ENCODE data around the gene SFTPA2. TPM values are rescaled to one million over a fixed set of nuclear protein-coding genes. Genes with fewer than 3 reads are reported as not detected.
"Not testable (repeated sequence)": the region's sequence is repeated elsewhere in the genome, so short reads cannot be mapped to it uniquely, and the experiment has no call there.

SFTPA2 gene
- not detected in 2 replicates for total RNA-seq

DNA sequence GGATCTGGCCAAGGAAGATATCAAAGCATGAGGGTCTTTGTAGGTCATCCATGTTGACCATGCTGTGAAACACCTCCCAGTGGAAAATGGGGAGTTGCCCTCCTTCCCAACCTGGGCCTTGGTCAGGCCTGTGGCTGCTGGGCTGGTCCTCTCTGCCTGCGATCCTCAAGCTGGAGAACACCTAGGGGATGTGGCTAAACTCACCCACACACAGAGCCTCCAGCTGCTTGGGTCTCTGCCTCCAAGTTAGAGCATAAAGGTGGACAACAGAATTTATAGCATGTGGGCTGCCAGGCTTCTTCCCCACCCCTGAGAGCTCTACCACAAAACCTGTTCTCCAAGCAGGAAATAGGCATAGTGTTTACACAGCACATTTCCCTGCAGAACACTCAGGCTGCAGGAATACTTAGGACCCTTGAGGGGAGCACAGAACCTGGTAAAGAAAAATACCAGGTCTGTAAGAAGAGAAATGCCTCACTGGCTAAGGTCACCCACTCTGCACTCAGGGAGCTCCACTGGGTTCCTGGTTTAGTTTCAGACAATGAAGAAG lies at the start of gene SFTPA2:
Gene SFTPA2, minus strand, starts transcription at position 248 of the 550 bp plus-strand sequence. CDS start 924 bp downstream, outside the sequence.
- intact Hi-C loops (cut with micrococcal nuclease), result loop anchor here (10.0 kb wide), 1 partner anchor 485 kb away; no protein-coding TSS in a partner anchor

DNA sequence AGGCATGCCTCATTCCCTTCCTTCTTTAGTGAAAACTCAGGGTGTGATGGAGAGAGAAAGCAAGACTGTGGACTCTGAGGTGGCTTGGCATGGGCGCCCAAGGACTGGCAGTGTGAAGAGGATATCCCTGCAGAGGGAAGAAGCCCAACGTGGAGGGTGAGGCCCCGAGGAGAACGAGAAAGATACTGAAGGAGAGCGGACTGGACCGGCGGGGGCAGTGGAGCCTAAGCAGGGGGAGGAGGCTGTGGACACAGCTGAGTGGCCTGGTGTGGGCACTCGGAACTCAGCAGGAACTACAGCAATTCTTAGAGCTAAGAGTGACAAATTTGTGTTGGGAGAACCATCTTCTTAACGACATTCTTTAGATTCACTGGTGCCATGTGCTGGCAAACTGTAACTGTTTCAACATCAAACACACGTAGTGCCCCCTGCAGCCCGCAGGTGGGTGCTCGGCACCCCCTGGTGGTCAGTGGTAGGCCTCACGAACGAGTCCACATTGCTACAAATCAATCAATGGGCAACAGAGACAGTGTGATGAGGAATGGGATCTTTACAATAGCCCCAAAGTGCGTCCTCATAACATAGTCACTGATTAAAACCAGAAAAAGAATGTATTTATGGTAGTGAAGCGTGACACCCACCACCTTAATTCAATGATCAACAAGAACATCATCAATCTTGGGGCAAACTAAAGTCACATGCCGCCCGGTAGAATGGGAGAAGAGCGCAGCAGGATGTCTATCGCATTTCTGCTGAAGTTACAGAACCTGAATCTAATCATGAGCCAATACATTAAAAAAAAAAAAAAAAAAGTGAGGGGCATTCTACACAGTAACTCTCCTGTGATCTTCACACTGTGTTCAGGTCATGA lies 48.5 kb upstream of the SFTPA2 start:
- intact Hi-C loops (cut with micrococcal nuclease), result loop anchor here (1.0 kb wide), 3 partner anchors 45 to 321 kb away; no protein-coding TSS in a partner anchor

DNA sequence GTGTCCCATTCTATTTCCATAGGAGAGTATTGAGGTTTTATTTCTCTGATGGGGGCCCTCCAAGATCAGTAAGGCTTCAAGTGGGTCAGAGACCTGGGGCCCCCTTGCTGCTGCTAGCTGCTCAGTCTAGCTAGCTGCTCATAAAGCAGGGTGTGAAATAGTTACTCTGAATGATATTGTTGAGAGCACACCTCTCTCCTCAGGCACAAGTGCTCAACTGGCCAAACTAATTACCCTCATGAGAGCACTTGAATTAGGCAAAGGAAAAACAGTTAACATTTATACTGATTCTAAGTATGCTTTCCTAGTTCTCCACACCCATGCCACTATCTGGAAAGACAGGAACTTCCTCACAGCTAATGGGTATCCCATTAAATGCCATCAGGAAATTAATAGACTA lies 45.1 kb upstream of the SFTPA2 start:
- intact Hi-C loops (cut with micrococcal nuclease), result no loop called here

DNA sequence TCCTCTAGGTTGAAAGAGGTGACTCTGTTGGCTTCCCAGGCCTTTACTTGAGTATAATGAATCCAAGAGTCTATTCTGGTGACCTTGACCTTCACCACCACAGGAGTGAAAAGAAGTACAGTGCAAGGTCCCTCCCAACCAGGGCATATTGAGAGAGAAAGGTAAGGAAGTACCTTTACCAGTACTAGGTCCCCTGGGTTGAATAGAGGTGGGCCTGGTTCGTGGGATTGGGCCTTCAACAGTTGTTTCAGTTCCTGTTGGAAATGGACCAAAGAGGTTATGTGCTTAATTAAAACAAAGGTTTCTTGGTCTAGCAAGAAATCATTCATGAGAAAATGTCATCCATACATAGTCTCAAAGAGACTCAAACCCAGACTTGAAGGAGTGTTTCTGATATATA lies 44.1 kb upstream of the SFTPA2 start:
- intact Hi-C loops (cut with micrococcal nuclease), result no loop called here

DNA sequence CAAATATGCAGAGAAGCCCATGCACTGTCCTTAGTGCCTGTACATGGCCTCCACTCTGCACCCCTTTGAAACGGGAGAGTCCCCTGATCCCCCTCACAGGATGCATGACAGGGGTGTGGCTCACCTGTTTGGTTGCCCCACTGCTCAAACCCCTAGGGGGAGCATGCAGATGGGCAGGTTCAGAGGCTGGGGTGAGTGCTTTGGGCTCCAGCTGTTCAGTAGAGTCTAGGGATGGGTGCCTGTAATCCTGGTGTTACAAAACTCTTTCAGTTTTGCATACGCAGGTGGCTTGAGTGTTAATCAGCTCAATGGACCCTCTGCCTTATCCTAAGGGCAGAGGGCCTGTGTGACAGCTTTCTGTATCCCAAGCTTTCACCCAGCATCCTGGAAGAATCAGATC lies 42.7 kb upstream of the SFTPA2 start:
- intact Hi-C loops (cut with micrococcal nuclease), result no loop called here

DNA sequence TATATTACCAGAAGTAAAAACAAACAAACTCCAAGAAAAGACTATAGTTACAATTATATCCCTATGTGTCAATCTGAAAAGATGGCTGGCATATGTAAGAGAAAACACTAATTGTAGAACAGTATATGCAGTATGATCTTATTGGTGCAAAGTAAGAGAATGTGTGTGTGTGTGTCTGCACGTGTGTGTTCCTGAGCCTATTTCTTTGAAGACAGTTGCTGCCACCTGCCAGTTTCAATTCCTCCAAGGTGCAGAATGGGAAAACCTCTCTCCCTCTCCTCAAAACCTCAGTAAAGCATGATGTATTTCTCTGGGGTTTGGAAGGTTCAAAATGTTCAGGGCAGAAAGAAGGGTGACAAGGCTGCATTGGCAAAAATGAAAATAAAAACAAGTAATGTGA lies 41.7 kb upstream of the SFTPA2 start:
- intact Hi-C loops (cut with micrococcal nuclease), result no loop called here

DNA sequence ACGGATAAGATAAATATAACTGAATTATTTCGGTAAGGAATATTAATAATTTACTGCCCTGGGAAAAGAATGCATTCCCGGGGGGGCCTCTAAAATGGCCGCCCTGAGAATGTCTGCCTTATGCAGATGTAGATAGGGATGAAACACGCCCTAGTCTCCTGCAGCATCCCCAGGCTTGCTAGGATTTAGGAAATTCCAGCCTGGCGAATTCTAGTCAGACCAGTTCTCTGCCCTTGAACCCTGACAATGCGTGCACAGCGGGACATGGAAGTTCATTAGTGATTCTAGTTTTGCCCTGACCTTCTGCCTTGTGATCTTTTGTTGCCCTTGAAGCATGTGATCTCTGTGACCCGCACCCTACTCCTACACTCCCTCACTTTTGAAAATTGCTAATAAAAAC lies 39.4 kb upstream of the SFTPA2 start:
- intact Hi-C loops (cut with micrococcal nuclease), result not testable (repeated sequence)

DNA sequence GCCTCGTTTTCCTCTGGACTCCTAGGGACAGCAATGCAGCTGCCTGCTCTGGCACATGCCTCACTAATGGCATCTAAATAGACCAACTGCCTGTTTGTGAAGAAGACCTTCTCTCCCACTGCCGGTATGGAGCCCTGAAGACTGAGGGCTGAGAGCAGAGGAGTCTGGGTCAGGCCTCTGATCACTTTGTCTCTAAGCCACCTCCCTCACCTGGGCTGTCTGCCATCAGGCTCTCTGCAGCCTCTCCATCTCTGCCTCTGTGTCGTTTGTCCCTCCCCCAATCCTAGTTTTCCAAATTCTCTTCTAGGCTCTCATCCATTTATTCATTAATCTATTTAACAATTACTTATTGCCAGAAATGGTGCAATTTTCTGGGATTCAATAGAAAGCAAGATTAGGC lies 35.3 kb upstream of the SFTPA2 start:
- intact Hi-C loops (cut with micrococcal nuclease), result no loop called here

DNA sequence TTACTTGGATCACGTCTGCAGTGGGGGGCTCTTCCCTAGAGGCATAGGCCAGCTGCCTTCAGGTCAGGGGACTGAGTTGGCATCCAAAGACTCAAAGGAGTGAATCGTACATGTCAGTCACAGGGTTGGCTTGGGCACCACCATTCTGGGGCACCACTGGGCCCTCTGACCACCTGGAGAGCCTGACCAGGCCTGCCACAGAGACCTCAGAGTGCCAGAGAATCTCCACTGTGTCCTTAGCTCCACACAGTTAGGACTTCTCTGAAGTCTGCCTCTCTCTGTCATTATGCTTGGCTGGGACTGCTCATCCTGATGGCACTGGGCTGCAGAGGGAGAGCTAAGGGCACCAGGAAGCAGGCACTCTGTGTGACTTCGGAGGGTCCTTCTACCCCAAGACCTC lies 34.4 kb upstream of the SFTPA2 start:
- intact Hi-C loops (cut with micrococcal nuclease), result not testable (repeated sequence)

DNA sequence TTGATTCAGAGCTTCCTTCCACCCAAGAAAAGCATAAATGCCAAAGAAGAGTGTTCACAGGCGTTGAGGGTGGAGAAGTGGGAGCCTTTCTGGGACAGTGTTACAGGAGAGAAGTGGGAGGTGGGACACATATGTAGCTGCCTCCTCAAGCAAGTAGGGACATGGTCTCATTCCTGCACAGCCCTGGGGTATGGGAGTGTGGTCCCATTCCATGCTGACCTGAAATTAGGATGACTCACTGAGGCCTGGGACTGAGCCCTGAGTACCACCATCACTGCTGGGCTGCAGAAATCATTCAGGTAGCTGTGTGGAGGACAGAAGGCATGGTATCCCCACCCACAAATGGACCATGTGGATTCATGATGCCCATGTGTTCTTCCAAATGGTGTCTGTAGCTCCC lies 33.2 kb upstream of the SFTPA2 start:
- intact Hi-C loops (cut with micrococcal nuclease), result no loop called here

DNA sequence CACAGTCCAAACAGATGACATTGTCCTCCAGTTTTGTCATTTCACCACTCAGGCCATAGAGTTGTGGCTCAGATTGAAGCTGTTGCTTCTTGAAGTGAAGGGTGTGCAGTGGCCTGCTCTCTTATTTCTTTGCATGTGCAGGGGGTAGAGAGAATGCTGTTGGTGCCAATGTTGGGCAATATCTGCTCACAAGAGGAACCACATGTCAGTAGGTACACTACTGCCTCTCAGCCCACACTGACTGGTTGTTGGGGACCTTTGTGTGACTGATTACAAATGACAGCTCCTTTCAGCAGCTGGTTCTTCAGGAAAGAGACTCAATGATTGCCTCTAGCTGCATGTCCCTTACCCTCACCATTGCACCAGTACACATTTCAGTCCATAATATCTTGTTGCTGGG lies 28.6 kb upstream of the SFTPA2 start:
- intact Hi-C loops (cut with micrococcal nuclease), result no loop called here

DNA sequence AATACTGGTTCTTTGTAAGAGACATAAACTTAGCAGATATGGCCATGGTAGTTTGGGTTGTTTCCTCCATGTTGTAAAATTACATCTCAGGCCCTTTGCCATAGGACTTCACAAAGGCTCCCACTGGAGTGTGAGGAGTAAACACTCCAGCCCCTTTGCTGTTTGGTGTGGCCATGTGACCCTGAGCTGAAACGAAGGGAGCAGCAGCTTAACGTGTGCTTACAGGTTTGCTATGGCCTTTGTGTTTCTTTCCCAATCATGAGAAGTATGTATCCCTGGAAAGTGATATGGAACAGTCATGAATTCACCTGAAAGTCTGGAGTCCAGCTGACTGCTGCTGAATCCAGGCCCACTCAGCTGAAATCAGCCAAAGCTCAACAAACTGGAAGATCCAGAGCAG lies 26.7 kb upstream of the SFTPA2 start:
- intact Hi-C loops (cut with micrococcal nuclease), result no loop called here

DNA sequence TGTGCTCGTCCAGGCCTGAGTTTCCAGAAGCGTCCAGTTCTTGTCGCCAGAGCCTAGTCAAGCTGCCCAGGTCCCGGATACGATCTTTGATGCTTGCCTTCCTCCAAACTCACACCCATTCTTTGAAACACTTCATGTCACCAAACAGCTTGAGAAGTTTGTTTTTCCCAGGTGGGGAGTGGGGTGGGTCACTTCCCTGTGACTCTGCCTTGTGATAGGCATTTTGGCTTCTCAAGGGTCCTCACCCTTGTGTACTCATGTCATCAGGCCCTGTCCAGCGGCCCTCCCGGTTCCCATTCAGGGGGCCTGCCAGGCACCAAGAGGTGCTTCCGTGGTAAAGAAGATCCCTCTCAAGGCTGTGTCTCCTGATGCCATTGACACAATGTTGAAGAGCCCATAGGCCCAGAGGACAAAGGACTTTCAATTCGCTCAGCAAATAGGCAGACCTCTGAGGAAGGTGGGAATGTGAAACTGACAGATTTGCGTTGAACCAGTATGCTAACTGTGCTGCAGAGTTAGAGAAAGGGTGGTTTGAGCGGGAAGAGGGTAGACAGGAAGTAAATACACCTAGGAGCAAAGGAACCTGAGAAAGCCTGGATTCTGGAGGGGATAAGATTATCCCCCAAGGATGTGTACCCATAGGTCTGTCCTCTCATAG lies 25.8 kb upstream of the SFTPA2 start:
- intact Hi-C loops (cut with micrococcal nuclease), result no loop called here

DNA sequence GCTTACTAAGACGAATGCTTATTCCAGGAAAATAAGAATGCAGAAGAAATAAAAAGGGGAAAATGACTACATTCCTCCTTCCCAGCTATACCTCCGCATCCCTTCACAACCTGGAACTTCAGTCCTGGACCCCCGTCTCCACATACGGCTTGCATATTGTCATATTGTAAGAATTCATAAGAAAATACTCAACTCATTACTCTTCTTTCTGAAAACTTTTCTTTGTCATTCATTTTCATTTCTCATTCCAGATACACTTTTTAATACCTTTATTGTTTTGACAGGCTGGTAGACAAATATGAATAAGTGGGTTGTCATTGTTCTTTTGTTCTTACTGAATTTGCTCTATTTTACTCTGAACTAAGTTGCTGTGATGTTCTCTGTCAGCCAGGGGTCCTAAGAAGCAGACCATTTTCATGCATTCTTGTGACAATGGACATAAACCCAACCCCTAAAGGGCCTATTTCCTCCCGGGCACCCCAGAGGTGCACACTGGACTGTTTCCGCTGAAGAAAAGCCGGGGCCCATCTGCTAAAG lies 23.3 kb upstream of the SFTPA2 start:
- intact Hi-C loops (cut with micrococcal nuclease), result no loop called here

DNA sequence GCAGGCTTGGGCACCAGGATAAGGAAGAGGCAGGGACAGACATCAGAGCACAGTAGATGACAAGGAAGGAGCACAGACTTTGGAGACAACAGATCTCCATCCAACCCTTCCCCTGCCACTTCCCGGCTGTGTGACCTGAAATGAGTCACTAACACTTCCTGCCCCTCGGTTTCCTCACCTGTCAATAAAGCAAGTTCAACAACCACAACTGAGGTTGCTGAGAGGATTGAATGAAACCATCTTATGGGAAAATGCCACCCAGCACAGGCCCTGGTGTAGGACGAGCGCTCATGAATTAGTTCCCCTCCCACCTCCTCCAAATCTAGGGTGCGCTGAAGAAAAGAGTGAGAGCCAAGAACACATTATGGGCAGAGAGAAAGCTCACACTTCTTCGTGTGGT lies 22.7 kb upstream of the SFTPA2 start:
- intact Hi-C loops (cut with micrococcal nuclease), result not testable (repeated sequence)

DNA sequence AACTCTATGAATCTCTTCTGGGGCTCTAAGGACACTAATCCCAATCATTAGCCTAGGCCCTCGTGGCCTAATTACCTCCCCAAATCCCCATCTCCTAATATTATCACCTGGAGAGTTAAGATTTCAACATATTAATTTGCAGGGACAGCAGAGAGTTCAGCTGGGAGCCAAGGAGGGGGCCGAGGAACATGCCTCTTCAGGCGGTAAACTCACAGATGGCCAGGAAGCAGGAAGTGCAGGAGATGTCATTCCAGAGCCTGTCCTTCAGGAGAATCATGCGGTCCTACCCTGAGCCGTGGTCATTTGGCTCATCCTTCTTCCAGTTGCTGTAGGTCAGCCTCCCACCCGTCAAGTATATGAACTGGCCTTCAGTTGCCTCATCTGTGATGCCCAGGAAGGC lies 21.9 kb upstream of the SFTPA2 start:
- intact Hi-C loops (cut with micrococcal nuclease), result no loop called here

DNA sequence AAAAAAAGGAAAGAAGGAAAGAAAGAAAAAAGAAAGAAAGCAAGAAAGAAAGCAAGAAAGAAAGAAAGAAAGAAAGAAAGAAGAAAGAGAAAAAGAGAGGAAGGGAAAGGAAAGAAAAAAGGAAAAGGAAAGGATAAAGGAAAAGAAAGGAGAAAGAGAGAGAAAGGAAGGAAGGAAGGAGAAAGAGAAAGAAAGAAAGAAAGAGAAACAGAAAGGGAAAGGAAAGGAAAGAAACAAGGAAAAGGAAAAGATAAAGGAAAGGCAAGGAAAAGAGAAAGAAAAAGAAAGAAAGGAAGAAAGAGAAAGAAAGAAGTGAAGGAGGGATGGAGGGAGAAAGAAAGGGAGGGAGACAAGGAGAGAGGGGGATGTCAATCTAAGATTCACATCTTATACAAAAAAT lies 20.8 kb upstream of the SFTPA2 start:
- intact Hi-C loops (cut with micrococcal nuclease), result no loop called here

DNA sequence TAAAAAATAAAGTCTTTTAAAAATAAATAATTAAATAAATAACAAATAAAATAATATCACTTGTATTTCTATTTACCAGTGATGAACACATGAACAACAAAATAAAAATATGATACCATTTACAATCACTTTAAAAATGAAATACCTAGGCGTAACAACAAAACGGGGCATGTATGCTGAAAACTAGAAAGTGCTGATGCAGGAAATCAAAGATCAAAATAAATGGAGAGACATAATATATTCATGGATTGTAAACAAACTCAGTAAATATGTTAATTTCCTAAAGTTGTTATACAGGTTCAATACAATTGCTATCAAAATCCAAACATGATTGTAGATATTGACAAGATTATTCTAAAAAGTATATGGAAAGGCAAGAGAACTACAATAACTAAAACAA lies 19.2 kb upstream of the SFTPA2 start:
- intact Hi-C loops (cut with micrococcal nuclease), result no loop called here

DNA sequence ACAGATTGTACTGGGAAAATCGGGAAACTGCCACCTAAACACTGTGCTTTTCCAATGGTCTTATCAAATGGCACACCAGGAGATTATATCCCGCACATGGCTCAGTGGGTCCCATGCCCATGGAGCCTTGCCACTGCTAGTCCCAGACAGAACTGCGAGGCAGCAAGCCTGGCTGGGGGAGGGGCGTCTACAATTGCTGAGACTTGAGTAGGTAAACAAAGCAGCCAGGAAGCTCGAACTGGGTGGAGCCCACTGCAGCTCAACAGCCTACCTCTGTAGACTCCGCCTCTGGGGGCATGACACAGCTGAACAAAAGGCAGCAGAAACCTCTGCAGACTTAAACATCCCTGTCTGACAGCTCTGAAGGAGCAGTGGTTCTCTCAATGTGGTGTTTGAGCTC lies 10.4 kb upstream of the SFTPA2 start:
- intact Hi-C loops (cut with micrococcal nuclease), result not testable (repeated sequence)

DNA sequence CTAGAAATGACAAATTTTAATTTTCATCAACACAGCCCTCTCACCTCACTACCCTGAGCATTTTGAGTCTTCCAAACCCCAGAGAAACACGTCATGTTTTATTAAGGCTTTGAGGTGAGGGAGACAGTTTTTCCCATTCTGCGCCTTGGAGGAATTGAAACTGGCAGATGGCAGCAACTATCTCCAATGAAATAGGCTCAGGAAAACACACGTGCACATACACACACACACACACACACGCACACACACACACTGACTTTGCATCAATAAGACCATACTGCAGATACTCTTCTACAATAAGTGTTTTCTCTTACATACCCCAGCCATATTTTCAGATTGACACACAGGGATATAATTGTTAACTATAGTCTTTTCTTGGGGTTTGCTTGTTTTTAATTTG lies 3.2 kb upstream of the SFTPA2 start:
- intact Hi-C loops (cut with micrococcal nuclease), result loop anchor here (1.0 to 10.0 kb wide), 3 partner anchors 27 to 481 kb away; no protein-coding TSS in a partner anchor

DNA sequence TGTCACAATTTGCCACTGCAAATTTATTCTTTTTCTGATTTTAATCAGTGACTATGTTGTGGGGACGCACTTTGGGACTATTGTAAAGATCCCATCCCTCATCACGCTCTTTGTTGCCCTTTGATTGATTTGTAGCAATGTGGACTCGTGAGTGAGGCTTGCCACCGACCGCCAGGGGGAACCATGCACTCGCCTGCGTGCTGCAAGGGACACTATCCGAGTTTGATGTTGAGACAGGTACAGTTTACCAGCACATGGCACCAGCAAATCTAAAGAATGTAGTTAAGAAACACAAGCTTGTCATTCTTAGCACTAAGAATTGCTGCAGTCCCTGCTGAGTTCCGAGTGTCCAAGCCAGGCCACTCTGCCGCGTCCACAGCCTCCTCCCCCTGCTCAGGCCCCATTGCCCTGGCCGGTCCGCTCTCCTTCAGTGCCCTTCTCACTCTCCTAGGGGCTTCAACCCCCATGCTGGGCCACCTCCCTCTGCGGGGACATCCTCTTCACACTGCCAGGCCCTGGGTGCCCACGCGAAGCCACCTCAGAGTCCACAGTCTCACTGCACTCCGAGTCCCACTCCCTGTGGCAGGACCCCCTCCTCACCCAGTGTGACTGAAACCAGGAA lies 2.0 kb upstream of the SFTPA2 start:
- intact Hi-C loops (cut with micrococcal nuclease), result loop anchor here (1.0 to 10.0 kb wide), 3 partner anchors 25 to 483 kb away; no protein-coding TSS in a partner anchor
